OCI-LY1 (cell line): Measurements from ENCODE around the gene AQP1.

ENCODE experiments used
- H2AFZ ChIP-seq: fragments of 200-600 bp; sonication (generic), shearing (Covaris generic); 2 replicates; pipeline ENCODE4 v1.6.0; 2014; ENCODE audit warnings: antibody characterized with exemption, mild to moderate bottlenecking, low read length
- H3F3A ChIP-seq: fragments of 200-600 bp; sonication (generic), shearing (Covaris generic); 2 replicates; pipeline ENCODE4 v1.6.0; 2014; ENCODE audit warnings: mild to moderate bottlenecking, antibody characterized with exemption, low read length, moderate library complexity; ENCODE audit not compliant: insufficient read depth
- H3K27ac ChIP-seq: fragments of 200-600 bp; sonication (generic); 2 replicates; pipeline ENCODE4 v1.5.1; 2014; ENCODE audit warnings: low read length, mixed run types, mild to moderate bottlenecking, low read depth; ENCODE audit not compliant: poor library complexity, severe bottlenecking
- H3K27me3 ChIP-seq: fragments of 200-600 bp; sonication (generic); 2 replicates; pipeline ENCODE4 v1.6.0; 2014; ENCODE audit warnings: antibody characterized with exemption, mild to moderate bottlenecking, low read length, moderate library complexity; ENCODE audit not compliant: insufficient read depth
- H3K36me3 ChIP-seq: fragments of 200-600 bp; sonication (generic); 2 replicates; pipeline ENCODE4 v1.6.1; 2014; ENCODE audit warnings: mild to moderate bottlenecking, antibody characterized with exemption, low read length, moderate library complexity, mixed read lengths; ENCODE audit not compliant: insufficient read depth
- H3K4me1 ChIP-seq: fragments of 200-600 bp; sonication (generic); 2 replicates; pipeline ENCODE4 v1.5.1; 2014; ENCODE audit warnings: mild to moderate bottlenecking, low read length, moderate library complexity; ENCODE audit not compliant: insufficient read depth, severe bottlenecking
- H3K4me2 ChIP-seq: fragments of 200-600 bp; sonication (generic), shearing (Covaris generic); 2 replicates; pipeline ENCODE4 v1.6.1; 2014; ENCODE audit warnings: low read length
- H3K4me3 ChIP-seq: fragments of 200-600 bp; sonication (generic); 2 replicates; pipeline ENCODE4 v1.5.1; 2014; ENCODE audit warnings: low read length, low read depth, mild to moderate bottlenecking, mixed read lengths; ENCODE audit not compliant: poor library complexity, severe bottlenecking
- H3K79me2 ChIP-seq: fragments of 200-600 bp; shearing (Covaris generic); 2 replicates; pipeline ENCODE4 v1.6.1; 2016; ENCODE audit warnings: mixed run types, low read length, mixed read lengths; ENCODE audit not compliant: insufficient read depth
- H3K9ac ChIP-seq: fragments of 200-600 bp; sonication (generic), shearing (Covaris generic); 2 replicates; pipeline ENCODE4 v1.6.1; 2014; ENCODE audit warnings: mild to moderate bottlenecking, low read length, mixed read lengths
- H3K9me2 ChIP-seq: fragments of 200-600 bp; sonication (generic), shearing (Covaris generic); 2 replicates; pipeline ENCODE4 v1.6.1; 2014; ENCODE audit warnings: low read depth, mild to moderate bottlenecking, low read length, mixed read lengths
- H3K9me3 ChIP-seq: fragments of 200-600 bp; shearing (Covaris generic); 2 replicates; pipeline ENCODE4 v1.6.1; 2014; ENCODE audit warnings: low read length, mixed read lengths
- H4K20me1 ChIP-seq: fragments of 200-600 bp; sonication (generic), shearing (Covaris generic); 2 replicates; pipeline ENCODE4 v1.6.0; 2016; ENCODE audit warnings: mild to moderate bottlenecking, low read length; ENCODE audit not compliant: insufficient read depth
- EZH2 ChIP-seq: fragments of 200-600 bp; sonication (generic), shearing (Covaris generic); IDR thresholded peaks from 2 replicates; pipeline ENCODE4 v1.8.0; 2017; ENCODE audit warnings: borderline replicate concordance, mixed run types, mild to moderate bottlenecking, antibody characterized with exemption, low read length, moderate library complexity, mixed read lengths
- TF ChIP-seq, protein P1 (sequence below): fragments of 200-600 bp; sonication (generic), shearing (Covaris generic); IDR thresholded peaks from 2 replicates; pipeline ENCODE4 v1.5.1; 2017; ENCODE audit warnings: mild to moderate bottlenecking, antibody characterized with exemption, low read length, moderate library complexity, mixed read lengths

The AQP1 gene

DNA sequence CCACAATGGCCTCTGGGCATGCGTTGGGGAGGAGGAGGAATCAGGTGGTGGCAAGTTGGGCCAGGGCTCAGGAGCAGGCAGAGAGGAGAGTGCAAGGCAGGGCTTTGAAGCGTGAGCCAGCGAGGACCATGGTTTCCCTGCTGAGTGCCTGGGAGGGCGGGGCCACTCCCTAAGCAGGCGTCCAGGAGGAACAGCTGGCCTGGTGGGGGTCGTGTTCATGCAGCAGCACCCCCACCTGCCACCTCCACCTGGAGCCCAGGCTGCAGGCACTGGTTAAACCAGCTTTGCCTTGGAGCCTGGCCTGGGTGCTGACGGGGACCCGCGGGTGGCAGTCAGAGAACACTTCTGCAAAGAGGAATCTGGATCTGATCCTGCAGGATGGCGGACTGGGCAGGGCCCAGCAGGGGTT lies 24.2 kb upstream of the AQP1 start:
- no peaks in the 10 kb centered on the region for H3F3A ChIP-seq
- no peak overlapping the region for H3K27ac ChIP-seq
- H3K9me2 ChIP-seq: no peaks in the 10 kb centered on the region
- H3K4me1 ChIP-seq: no peaks in the 10 kb centered on the region
- no peaks in the 10 kb centered on the region for H3K9me3 ChIP-seq
- H4K20me1 ChIP-seq: no peaks in the 10 kb centered on the region
- H3K27me3 ChIP-seq: peaks cover 6% of the 10 kb centered on the region; the same call in 1 of the 2 replicates
- no peak for TF ChIP-seq EZH2
- no peak overlapping the region for H2AFZ ChIP-seq
- H3K36me3 ChIP-seq: no peaks in the 10 kb centered on the region
- H3K79me2 ChIP-seq: no peaks in the 10 kb centered on the region
- no peak overlapping the region for H3K4me3 ChIP-seq
- H3K9ac ChIP-seq: no peak overlapping the region
- no peak overlapping the region for H3K4me2 ChIP-seq

DNA sequence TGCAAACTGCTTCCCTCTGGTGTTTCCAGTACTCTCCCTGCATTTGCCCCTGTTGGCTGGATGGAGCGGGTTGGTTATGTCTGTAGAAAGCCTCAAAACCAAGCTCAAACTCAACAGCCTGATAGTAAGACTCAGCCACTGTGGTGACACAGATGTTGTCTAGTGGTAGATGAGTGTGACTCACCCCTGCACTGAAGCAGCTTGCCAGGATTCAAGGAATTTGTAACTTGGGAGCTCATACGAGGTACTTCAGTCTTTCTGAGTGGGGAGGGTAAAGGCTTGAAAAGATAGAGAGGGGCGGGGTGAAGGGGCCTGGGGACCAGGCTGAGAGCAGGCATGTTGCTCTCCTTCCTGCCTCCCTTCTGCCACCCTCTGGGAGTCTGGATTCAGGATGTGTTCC lies 22.9 kb upstream of the AQP1 start:
- Histone ChIP-seq H3F3A (no peaks in the 10 kb centered on the region), H3K27ac (no peak overlapping the region), H3K36me3 (no peaks in the 10 kb centered on the region), H3K79me2 (no peaks in the 10 kb centered on the region), H3K9ac (no peak overlapping the region), H3K4me3 (no peak overlapping the region), H3K9me2 (no peaks in the 10 kb centered on the region), H3K9me3 (no peaks in the 10 kb centered on the region), H3K4me1 (no peaks in the 10 kb centered on the region), H3K27me3 (peaks cover 6% of the 10 kb centered on the region; the same call in 1 of the 2 replicates), H2AFZ (no peak overlapping the region), H4K20me1 (no peaks in the 10 kb centered on the region), H3K4me2 (no peak overlapping the region)
- TF ChIP-seq, protein P1, sequence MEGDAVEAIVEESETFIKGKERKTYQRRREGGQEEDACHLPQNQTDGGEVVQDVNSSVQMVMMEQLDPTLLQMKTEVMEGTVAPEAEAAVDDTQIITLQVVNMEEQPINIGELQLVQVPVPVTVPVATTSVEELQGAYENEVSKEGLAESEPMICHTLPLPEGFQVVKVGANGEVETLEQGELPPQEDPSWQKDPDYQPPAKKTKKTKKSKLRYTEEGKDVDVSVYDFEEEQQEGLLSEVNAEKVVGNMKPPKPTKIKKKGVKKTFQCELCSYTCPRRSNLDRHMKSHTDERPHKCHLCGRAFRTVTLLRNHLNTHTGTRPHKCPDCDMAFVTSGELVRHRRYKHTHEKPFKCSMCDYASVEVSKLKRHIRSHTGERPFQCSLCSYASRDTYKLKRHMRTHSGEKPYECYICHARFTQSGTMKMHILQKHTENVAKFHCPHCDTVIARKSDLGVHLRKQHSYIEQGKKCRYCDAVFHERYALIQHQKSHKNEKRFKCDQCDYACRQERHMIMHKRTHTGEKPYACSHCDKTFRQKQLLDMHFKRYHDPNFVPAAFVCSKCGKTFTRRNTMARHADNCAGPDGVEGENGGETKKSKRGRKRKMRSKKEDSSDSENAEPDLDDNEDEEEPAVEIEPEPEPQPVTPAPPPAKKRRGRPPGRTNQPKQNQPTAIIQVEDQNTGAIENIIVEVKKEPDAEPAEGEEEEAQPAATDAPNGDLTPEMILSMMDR: no peak
- TF ChIP-seq EZH2: no peak

DNA sequence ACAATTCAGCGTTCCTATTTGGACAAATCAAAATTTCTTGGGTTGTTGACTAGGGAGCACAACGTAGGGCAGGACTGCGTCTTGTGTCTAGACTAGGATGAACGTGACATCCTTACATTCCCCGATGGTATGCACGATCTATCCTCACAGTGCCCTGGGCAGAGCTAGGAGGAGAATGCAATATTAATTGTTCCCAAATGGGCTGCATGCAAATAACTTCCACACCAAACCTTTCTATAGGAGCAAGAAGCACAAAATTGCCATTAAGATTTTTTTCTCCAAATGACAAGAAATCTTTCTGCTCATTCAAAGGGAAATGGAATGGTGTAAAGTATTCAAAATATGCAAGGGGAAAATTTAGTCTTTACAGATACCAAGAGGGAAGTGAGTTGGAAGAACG lies 21.4 kb upstream of the AQP1 start:
- H3K27me3 ChIP-seq: peaks cover 6% of the 10 kb centered on the region; the same call in 1 of the 2 replicates
- H3K9me2 ChIP-seq: no peaks in the 10 kb centered on the region
- H3K4me1 ChIP-seq: no peaks in the 10 kb centered on the region
- H3K36me3 ChIP-seq: no peaks in the 10 kb centered on the region
- no peaks in the 10 kb centered on the region for H3K79me2 ChIP-seq
- H3K4me2 ChIP-seq: no peak overlapping the region
- no peak overlapping the region for H2AFZ ChIP-seq
- no peaks in the 10 kb centered on the region for H3F3A ChIP-seq
- H3K9me3 ChIP-seq: no peaks in the 10 kb centered on the region
- no peak overlapping the region for H3K9ac ChIP-seq
- H4K20me1 ChIP-seq: no peaks in the 10 kb centered on the region
- no peak overlapping the region for H3K4me3 ChIP-seq
- no peak overlapping the region for H3K27ac ChIP-seq
- TF ChIP-seq, protein P1: no peak
- no peak for TF ChIP-seq EZH2

DNA sequence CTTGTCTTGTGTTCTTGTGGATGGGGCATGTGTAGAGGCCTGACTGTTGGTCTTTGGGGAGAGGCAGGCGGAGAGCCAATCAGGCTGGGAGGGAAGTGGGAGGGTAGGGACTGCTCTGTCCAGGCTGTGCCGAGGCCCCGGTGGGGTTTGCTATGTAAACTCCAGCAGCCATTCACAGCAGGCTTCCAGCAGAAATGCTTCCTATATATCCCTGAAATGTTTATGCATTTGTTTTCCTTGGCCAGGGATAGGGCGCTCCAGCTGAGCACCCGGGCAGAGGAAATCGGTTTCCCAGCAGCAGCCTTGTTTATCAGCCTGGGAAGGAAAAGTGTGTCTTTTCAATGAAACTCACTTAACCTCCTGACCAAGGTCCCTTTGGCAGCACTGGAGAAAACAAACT lies 18.3 kb upstream of the AQP1 start:
- no peak overlapping the region for H3K4me2 ChIP-seq

More for the DNA sequence above, 18.3 kb upstream of the AQP1 start:
- Histone ChIP-seq H3K9me2 (no peaks in the 10 kb centered on the region), H3K4me3 (no peak overlapping the region), H3F3A (no peaks in the 10 kb centered on the region), H3K4me1 (no peaks in the 10 kb centered on the region), H3K27me3 (peaks cover 6% of the 10 kb centered on the region; the same call in 1 of the 2 replicates), H4K20me1 (no peaks in the 10 kb centered on the region), H3K36me3 (no peaks in the 10 kb centered on the region), H3K9me3 (no peaks in the 10 kb centered on the region), H2AFZ (no peak overlapping the region), H3K9ac (no peak overlapping the region), H3K79me2 (no peaks in the 10 kb centered on the region), H3K27ac (no peak overlapping the region)
- TF ChIP-seq, protein P1: no peak
- TF ChIP-seq EZH2: no peak
